Spleen (tissue), 11 donors: ENCODE data around the gene RNF126. TPM values are rescaled to one million over a fixed set of nuclear protein-coding genes. Genes with fewer than 3 reads are reported as not detected.

Experiments
- DNase-seq: peaks from one replicate; pipeline ENCODE4 v3.0.0-alpha.2; 2020
- H3K27ac ChIP-seq, 8 donors: fragments of 200-600 bp; sonication (generic) in 7 of 8; 1 replicate in 4 of 8; 2 replicates in 4 of 8; pipeline versions ENCODE4 v1.5.0 to v1.8.0; 2016 to 2021; ENCODE audit warnings: inconsistent platforms in 4 of 8, mild to moderate bottlenecking in 4 of 8, moderate library complexity in 1 of 8
- H3K27me3 ChIP-seq, 7 donors: fragments of 200-600 bp; sonication (generic) in 6 of 7; replicated peaks in 1 of 7; 1 replicate in 4 of 7; 2 replicates in 3 of 7; pipeline versions ENCODE4 v1.5.0 to v1.8.0; 2016 to 2021; ENCODE audit warnings: inconsistent platforms in 3 of 7, mild to moderate bottlenecking in 1 of 7
- H3K36me3 ChIP-seq, 6 donors: fragments of 200-600 bp; sonication (generic) in 5 of 6; 1 replicate in 4 of 6; 2 replicates in 2 of 6; pipeline versions ENCODE4 v1.5.0 to v1.8.0; 2016 to 2021; ENCODE audit warnings: inconsistent platforms in 2 of 6
- H3K4me1 ChIP-seq, 6 donors: fragments of 200-600 bp; sonication (generic) in 5 of 6; 1 replicate in 3 of 6; 2 replicates in 3 of 6; pipeline versions ENCODE4 v1.5.0 to v1.8.0; 2016 to 2021; ENCODE audit warnings: inconsistent platforms in 3 of 6
- H3K4me3 ChIP-seq, 8 donors: fragments of 200-600 bp; sonication (generic) in 7 of 8; 1 replicate in 4 of 8; 2 replicates in 4 of 8; pipeline versions ENCODE4 v1.5.0 to v1.8.0; 2016 to 2021; ENCODE audit warnings: inconsistent platforms in 4 of 8, mild to moderate bottlenecking in 4 of 8, moderate library complexity in 2 of 8
- H3K9me3 ChIP-seq, 8 donors: fragments of 200-600 bp; sonication (generic) in 7 of 8; 1 replicate in 4 of 8; 2 replicates in 4 of 8; pipeline versions ENCODE4 v1.5.0 to v1.8.0; 2016 to 2021; ENCODE audit warnings: inconsistent platforms in 4 of 8
- CTCF ChIP-seq, 11 experiments: fragments of 200-600 bp in 7 of 11; fragments of 450-650 bp in 4 of 11; sonication (generic) in 4 of 11; IDR thresholded peaks in 8 of 11; conservative IDR thresholded peaks in 3 of 11; 1 replicate in 7 of 11; 2 replicates in 4 of 11; pipeline versions ENCODE4 v1.4.0 to v1.8.0; 2016 to 2021; ENCODE audit warnings: antibody characterized with exemption in 11 of 11, inconsistent platforms in 4 of 11, mild to moderate bottlenecking in 1 of 11
- POLR2A ChIP-seq, 3 donors: fragments of 450-650 bp; IDR thresholded peaks; one replicate each; pipeline ENCODE4 v1.5.1; 2017; ENCODE audit warnings: antibody characterized with exemption in 3 of 3, mild to moderate bottlenecking in 1 of 3
- POLR2AphosphoS5 ChIP-seq, 3 donors: sonication (generic); formaldehyde crosslinking; IDR thresholded peaks; one replicate each; pipeline ENCODE4 v1.5.1; 2017; ENCODE audit warnings: antibody characterized with exemption in 3 of 3
- WGBS, 5 donors: extraction: QIAGEN DNeasy Blood & Tissue Kit in 3 of 5; methylation state at CpG; one replicate each; pipeline versions ENCODE4 v1.1.5 to v1.1.7; 2013 to 2018; 5-methylcytosine and 5-hydroxymethylcytosine counted together
- intact Hi-C: fragments of 100-400 bp; cut with DNase I; formaldehyde crosslinking; loops from one replicate; pipeline ENCODE4 v1.15.0; 2023; ENCODE audit warnings: low total_unique reads
- polyA plus RNA-seq, 3 donors: library from polyadenylated mRNA; stranded (reverse); fragments of 200-250 nt; gene quantifications; one replicate each; pipeline ENCODE4 v1.2.1, GENCODE V29; 2013
- total RNA-seq, 7 donors: library from RNA; depleted of rRNA in 3 of 7; stranded (reverse); fragments of >200 nt in 3 of 7; fragmentation: NEBNext Ultra II Directional in 4 of 7; extraction: Animal tissue kit (Norgen Biotek cat#: 25700) in 4 of 7; gene quantifications; one replicate each; pipeline versions ENCODE4 v1.1.0 to v1.2.1, GENCODE V29; 2016 to 2021
- donor health status: healthy with polysubstance abuse.
- donor health status: DM: no; HTN: no; CAD: no; lungs with moderate emphysema.
- donor health status: DM: no; HTN: no; CAD: no.
- donor health status: Bipolar disorder and iron deficiency.
- donor health status: healthy.
- donor health status: DM: no; HTN: no; CAD: no.
- donor health status: DM: yes; HTN: yes; CAD: no.

RNF126 gene
- total and polyA plus RNA-seq, 10 donors, result 38.1 to 95.1 (median 54.8) TPM

- Histone ChIP-seq H3K4me3 (no peak overlapping the region), H3K27ac (no peak overlapping the region), H3K36me3 (no peaks in the 10 kb centered on the region), H3K4me1 (no peaks in the 10 kb centered on the region), H3K9me3 (no peaks in the 10 kb centered on the region), H3K27me3 (no peaks in the 10 kb centered on the region)
- TF ChIP-seq CTCF (IDR thresholded peaks at IDR 0.05 in 8 of 11, conservative IDR thresholded peaks at IDR 0.05 in 3 of 11), result no peak
- intact Hi-C loops, result no loop called here
- WGBS, 5 donors, result 70 to 82% (median 79%) methylated on average over 15 of the region's 15 CpGs
- no peak for DNase-seq
These were observed 25.2 kb upstream of the RNF126 start for GRCh38 chr19:688214-688613.

GRCh38 chr19:687569-688166 lies 24.7 kb upstream of the RNF126 start:
- intact Hi-C loops, result no loop called here
- DNase-seq, result no peak
- H3K27ac ChIP-seq, result no peak overlapping the region

GRCh38 chr19:686589-687297 lies 23.7 kb upstream of the RNF126 start:
- WGBS, 5 donors, result 72 to 83% (median 77%) methylated on average over 13 to 17 of the region's 17 CpGs
- intact Hi-C loops, result no loop called here
- no peak for DNase-seq

More at GRCh38 chr19:687569-688166, 24.7 kb upstream of the RNF126 start:
- H3K36me3 ChIP-seq, result no peaks in the 10 kb centered on the region
- TF ChIP-seq POLR2AphosphoS5 (IDR thresholded peaks at IDR 0.05), result no peak
- TF ChIP-seq CTCF (IDR thresholded peaks at IDR 0.05 in 8 of 11, conservative IDR thresholded peaks at IDR 0.05 in 3 of 11), result no peak
- H3K27me3 ChIP-seq, result no peaks in the 10 kb centered on the region
- 87 to 96% (median 91%) methylated on average over 11 of the region's 11 CpGs for WGBS, 5 donors
- no peak overlapping the region for H3K4me3 ChIP-seq
- no peaks in the 10 kb centered on the region for H3K9me3 ChIP-seq
- H3K4me1 ChIP-seq, result no peaks in the 10 kb centered on the region

More at GRCh38 chr19:686589-687297, 23.7 kb upstream of the RNF126 start:
- H3K27me3 ChIP-seq, result no peaks in the 10 kb centered on the region
- H3K4me3 ChIP-seq, result no peak overlapping the region
- no peak overlapping the region for H3K27ac ChIP-seq
- TF ChIP-seq POLR2AphosphoS5 (IDR thresholded peaks at IDR 0.05) (no peak), POLR2A (IDR thresholded peaks at IDR 0.05) (no peak), CTCF (IDR thresholded peaks at IDR 0.05 in 8 of 11, conservative IDR thresholded peaks at IDR 0.05 in 3 of 11) (no peak)
- H3K36me3 ChIP-seq, result no peaks in the 10 kb centered on the region
- H3K4me1 ChIP-seq, result peaks cover 0 to under 1% (median under 1%) of the 10 kb centered on the region in 6 donors
- no peaks in the 10 kb centered on the region for H3K9me3 ChIP-seq
